ENCODE measurements around the gene NEURL1.

The NEURL1 gene

GRCh38 chr10:103619424-103620351, 126.2 kb downstream of the NEURL1 start:
- H3K36me3 ChIP-seq (ENCODE audit: low read length) = no peaks in the 10 kb centered on the region
- H3K27ac ChIP-seq (ENCODE audit: low read depth, low read length) = no peak overlapping the region
- H2AFZ ChIP-seq (ENCODE audit: low read depth, low read length, severe bottlenecking) = no peak overlapping the region
- H3K4me3 ChIP-seq (ENCODE audit: insufficient read depth, low read length, poor library complexity, severe bottlenecking) = no peak overlapping the region
- H3F3A ChIP-seq (ENCODE audit: insufficient read depth) = no peaks in the 10 kb centered on the region
- H3K9me3 ChIP-seq (ENCODE audit: insufficient read depth, low read length) = no peaks in the 10 kb centered on the region
- H4K20me1 ChIP-seq (ENCODE audit: low read depth, low read length) = no peaks in the 10 kb centered on the region
- H3K9me2 ChIP-seq (replicated peaks; ENCODE audit: insufficient read depth, low read length) = no peaks in the 10 kb centered on the region
- no peak overlapping the region for H3K4me2 ChIP-seq (ENCODE audit: low read depth, low read length, poor library complexity, severe bottlenecking)
- TF ChIP-seq CTCF (IDR thresholded peaks at IDR 0.05; ENCODE audit: insufficient read depth, low read length, poor library complexity, severe bottlenecking) = no peak
- no peak for TF ChIP-seq EZH2phosphoT487 (conservative IDR thresholded peaks at IDR 0.05; ENCODE audit: low read length)
- no peaks in the 10 kb centered on the region for H3K79me2 ChIP-seq (ENCODE audit: insufficient read depth, low read length)
- no peaks in the 10 kb centered on the region for H3K27me3 ChIP-seq (ENCODE audit: low read length)
- no peak overlapping the region for H3K9ac ChIP-seq (ENCODE audit: low read length)

DNA sequence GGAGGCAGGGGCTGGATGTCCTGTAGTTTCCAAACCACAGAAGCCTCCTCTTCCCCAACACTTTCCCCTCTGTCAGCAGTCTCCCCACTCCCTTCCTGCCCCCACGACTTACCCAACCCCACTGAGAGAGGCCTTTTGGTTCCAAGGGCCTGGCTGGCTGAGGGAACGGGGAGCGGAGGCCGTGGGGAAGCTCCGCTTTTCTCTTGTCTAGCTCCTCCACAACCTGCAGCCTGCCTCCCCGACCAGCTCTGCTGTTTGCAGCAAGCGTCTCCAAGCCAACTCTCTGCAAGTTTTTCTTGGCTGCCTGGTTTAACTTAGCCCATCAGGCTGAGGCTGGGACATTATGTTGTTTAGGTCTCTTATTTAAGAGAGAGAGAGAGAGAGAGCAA, 126.8 kb downstream of the NEURL1 start:
- no peaks in the 10 kb centered on the region for H4K20me1 ChIP-seq (ENCODE audit: low read depth, low read length)
- no peak overlapping the region for H3K27ac ChIP-seq (ENCODE audit: low read depth, low read length)

DNA sequence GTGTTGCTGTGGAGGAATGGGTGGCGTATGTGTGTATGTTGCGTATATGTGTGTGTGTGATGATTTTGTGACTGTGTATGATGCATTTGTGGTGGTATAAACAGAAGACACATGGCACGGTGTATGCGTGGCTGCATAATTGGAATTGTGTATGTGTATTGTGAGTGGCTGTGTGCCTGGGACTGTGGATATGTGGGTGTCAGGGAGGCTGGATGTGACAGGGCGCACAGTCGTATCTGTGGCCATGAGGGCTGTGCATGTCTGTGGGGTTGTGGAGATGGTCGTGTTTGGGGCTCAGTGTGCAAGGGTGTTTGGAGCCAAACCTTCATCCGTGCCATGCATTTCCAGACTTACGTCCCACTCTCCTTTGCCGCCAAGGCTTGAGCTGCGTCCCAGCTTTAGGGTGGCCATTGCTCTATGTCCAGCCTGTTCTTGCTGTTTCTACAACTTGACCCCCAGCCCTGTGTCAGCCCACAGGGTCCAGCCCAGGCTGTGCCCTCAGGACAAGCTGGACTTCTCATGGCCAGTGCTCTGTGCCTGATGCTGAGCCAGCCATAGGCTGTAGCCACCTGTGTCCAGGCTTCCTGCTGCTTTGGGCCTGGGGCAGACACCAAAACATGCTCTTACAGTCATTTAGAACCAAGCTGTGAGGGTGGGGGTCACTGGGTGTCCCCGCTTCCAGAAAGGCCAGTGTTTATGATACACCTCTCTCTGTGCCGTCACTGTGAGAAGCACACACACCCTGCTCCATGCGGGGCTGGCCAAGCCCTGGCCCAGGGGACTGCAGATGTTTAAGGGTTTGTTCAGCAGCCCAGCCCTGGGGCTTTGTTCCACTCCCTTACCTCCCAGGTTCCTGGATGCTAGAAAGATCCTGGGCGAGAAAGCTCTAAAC, 127.6 kb downstream of the NEURL1 start:
- Histone ChIP-seq H3K9ac (ENCODE audit: low read length) (no peak overlapping the region), H3K9me2 (replicated peaks; ENCODE audit: insufficient read depth, low read length) (no peaks in the 10 kb centered on the region), H4K20me1 (ENCODE audit: low read depth, low read length) (no peaks in the 10 kb centered on the region), H3K27ac (ENCODE audit: low read depth, low read length) (no peak overlapping the region), H3K36me3 (ENCODE audit: low read length) (no peaks in the 10 kb centered on the region), H3K4me3 (ENCODE audit: insufficient read depth, low read length, poor library complexity, severe bottlenecking) (no peak overlapping the region), H3K27me3 (ENCODE audit: low read length) (no peaks in the 10 kb centered on the region), H3F3A (ENCODE audit: insufficient read depth) (no peaks in the 10 kb centered on the region), H3K4me2 (ENCODE audit: low read depth, low read length, poor library complexity, severe bottlenecking) (no peak overlapping the region), H3K9me3 (ENCODE audit: insufficient read depth, low read length) (no peaks in the 10 kb centered on the region), H2AFZ (ENCODE audit: low read depth, low read length, severe bottlenecking) (no peak overlapping the region), H3K79me2 (ENCODE audit: insufficient read depth, low read length) (no peaks in the 10 kb centered on the region)
- no peak for TF ChIP-seq EZH2phosphoT487 (conservative IDR thresholded peaks at IDR 0.05; ENCODE audit: low read length)
- TF ChIP-seq CTCF (IDR thresholded peaks at IDR 0.05; ENCODE audit: insufficient read depth, low read length, poor library complexity, severe bottlenecking) = no peak

More for the DNA sequence above, 126.8 kb downstream of the NEURL1 start:
- Histone ChIP-seq H3K36me3 (ENCODE audit: low read length) (no peaks in the 10 kb centered on the region), H3K9me2 (replicated peaks; ENCODE audit: insufficient read depth, low read length) (no peaks in the 10 kb centered on the region), H2AFZ (ENCODE audit: low read depth, low read length, severe bottlenecking) (no peak overlapping the region), H3K27me3 (ENCODE audit: low read length) (no peaks in the 10 kb centered on the region), H3F3A (ENCODE audit: insufficient read depth) (no peaks in the 10 kb centered on the region), H3K9ac (ENCODE audit: low read length) (no peak overlapping the region), H3K4me2 (ENCODE audit: low read depth, low read length, poor library complexity, severe bottlenecking) (no peak overlapping the region), H3K79me2 (ENCODE audit: insufficient read depth, low read length) (no peaks in the 10 kb centered on the region), H3K9me3 (ENCODE audit: insufficient read depth, low read length) (no peaks in the 10 kb centered on the region), H3K4me3 (ENCODE audit: insufficient read depth, low read length, poor library complexity, severe bottlenecking) (no peak overlapping the region)
- TF ChIP-seq EZH2phosphoT487 (conservative IDR thresholded peaks at IDR 0.05; ENCODE audit: low read length) (no peak), CTCF (IDR thresholded peaks at IDR 0.05; ENCODE audit: insufficient read depth, low read length, poor library complexity, severe bottlenecking) (no peak)
